Measurements from ENCODE around the gene MID2. TPM values are rescaled to one million over a fixed set of nuclear protein-coding genes. Genes with fewer than 3 reads are reported as not detected.

Gene MID2
- total RNA-seq, 2 donors from 2014 or later, result 4.8 to 10.8 TPM

DNA sequence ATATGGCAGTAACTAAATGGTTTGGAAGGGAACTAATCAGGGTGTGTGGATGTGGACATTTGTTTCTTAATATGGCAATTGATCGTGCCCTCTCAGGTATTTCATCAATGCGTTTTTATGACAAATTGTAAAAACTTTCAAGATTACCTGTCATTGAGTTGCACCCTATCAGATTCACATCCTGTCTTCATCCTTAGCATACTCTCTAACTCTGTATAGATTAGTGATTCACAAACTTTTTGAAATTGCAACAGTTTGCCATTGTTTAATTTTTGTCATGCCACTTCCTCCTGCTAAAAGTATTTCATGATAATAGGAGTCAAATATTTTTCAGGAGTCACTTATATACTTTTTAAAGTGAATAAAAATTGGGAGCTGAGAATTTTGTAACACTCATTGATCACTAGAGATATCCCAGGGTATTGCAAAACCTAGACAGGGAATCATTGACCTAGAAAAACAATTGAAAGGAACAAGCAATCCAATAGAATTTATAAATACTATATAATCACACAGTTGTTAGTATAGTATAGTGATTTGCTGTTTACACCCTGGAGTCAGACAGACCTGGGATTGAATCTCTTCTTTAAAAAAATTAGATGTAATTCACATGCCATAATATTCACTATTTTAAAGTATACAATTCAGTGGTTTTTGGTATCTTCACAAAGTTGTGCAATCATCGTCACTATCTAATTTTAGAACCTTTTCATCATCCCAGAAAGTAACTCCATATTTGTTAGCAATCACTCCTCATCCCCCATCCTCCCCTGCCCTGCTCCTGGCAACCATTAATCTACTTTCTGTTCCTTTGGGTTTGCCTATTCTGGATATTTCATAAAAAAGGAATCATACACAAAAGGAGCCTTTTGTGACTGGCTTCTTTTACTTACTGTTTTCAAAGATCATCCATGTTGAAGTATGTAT is 8.9 kb downstream of the MID2 start:
- H3K4me3 ChIP-seq, result no peak overlapping the region
- DNase-seq (ENCODE audit: low spot score), result no peak
- no peaks in the 10 kb centered on the region for H3K36me3 ChIP-seq
- no peaks in the 10 kb centered on the region for H3K4me1 ChIP-seq
- H3K27ac ChIP-seq, result no peak overlapping the region
- TF ChIP-seq, protein P1, sequence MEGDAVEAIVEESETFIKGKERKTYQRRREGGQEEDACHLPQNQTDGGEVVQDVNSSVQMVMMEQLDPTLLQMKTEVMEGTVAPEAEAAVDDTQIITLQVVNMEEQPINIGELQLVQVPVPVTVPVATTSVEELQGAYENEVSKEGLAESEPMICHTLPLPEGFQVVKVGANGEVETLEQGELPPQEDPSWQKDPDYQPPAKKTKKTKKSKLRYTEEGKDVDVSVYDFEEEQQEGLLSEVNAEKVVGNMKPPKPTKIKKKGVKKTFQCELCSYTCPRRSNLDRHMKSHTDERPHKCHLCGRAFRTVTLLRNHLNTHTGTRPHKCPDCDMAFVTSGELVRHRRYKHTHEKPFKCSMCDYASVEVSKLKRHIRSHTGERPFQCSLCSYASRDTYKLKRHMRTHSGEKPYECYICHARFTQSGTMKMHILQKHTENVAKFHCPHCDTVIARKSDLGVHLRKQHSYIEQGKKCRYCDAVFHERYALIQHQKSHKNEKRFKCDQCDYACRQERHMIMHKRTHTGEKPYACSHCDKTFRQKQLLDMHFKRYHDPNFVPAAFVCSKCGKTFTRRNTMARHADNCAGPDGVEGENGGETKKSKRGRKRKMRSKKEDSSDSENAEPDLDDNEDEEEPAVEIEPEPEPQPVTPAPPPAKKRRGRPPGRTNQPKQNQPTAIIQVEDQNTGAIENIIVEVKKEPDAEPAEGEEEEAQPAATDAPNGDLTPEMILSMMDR (IDR thresholded peaks at IDR 0.05), result no peak
- no peaks in the 10 kb centered on the region for H3K9me3 ChIP-seq
- H3K27me3 ChIP-seq, result no peaks in the 10 kb centered on the region

DNA sequence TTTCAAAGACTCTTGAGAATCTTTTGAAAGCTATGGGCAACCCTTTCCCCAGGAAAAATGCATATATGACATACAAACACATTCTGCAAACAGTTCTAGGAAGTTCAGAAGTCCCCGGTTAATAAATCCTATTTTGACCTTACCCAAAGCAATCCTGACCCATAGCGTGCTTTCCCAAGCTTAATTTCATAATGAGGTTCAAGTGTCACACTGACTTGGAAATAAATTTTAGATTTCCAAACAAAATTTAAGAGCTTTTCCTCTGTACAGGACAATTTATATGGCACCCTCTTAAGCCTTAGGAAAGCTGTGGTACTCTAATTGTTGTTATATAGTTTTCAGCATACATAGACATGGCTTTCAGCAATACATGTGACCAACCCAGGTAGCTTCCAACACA is 11.3 kb downstream of the MID2 start:
- Histone ChIP-seq H3K4me1 (no peaks in the 10 kb centered on the region), H3K9me3 (no peaks in the 10 kb centered on the region), H3K27ac (no peak overlapping the region), H3K4me3 (no peak overlapping the region), H3K36me3 (no peaks in the 10 kb centered on the region), H3K27me3 (no peaks in the 10 kb centered on the region)
- TF ChIP-seq, protein P1 (IDR thresholded peaks at IDR 0.05), result no peak
- no peak for DNase-seq (ENCODE audit: low spot score)

DNA sequence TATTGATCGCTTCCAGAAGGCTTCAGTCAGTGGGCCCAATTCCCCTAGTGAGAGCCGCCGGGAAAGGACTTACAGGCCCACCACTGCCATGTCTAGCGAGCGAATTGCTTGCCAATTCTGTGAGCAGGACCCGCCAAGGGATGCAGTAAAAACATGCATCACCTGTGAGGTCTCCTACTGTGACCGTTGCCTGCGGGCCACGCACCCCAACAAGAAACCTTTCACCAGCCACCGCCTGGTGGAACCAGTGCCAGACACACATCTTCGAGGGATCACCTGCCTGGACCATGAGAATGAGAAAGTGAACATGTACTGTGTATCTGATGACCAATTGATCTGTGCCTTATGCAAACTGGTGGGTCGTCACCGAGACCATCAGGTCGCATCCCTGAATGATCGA is 15.3 kb downstream of the MID2 start:
- H3K36me3 ChIP-seq, result no peaks in the 10 kb centered on the region
- no peak for DNase-seq (ENCODE audit: low spot score)
- no peaks in the 10 kb centered on the region for H3K27me3 ChIP-seq
- H3K4me3 ChIP-seq, result no peak overlapping the region
- TF ChIP-seq, protein P1 (IDR thresholded peaks at IDR 0.05), result no peak
- H3K4me1 ChIP-seq, result no peaks in the 10 kb centered on the region
- H3K9me3 ChIP-seq, result no peaks in the 10 kb centered on the region
- H3K27ac ChIP-seq, result no peak overlapping the region

DNA sequence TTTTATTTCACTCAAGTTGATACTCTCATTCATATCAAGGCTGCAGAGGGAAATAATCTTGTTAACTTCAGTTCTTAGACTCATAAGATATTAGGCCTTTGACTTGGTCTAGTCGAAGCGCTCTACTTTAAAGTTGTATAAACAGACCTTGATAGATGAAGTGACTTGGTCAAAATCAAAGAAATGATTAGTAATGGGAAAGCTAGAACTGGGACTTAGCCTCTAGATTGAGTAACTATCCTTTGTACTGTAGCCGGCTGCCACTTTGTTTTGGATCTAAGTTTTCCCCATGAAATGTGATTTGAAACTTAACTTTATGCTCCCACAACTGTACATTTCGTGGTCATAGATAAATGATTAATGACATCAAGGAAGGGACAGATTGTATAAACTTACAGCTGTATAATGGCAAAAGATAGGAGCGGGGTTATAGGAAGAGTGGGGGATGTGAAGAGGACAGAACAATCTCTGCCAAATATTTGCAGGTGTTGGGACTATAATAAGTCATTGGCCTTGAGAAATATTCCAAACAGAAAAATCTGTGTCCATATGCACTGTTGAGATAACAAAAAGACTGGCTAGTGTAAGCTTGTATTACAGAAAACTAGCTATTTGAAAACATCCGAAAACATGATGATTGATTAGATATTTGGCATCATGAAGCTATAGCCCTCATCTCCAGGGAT is 17.2 kb downstream of the MID2 start:
- TF ChIP-seq, protein P1 (IDR thresholded peaks at IDR 0.05), result no peak
- H3K27me3 ChIP-seq, result no peaks in the 10 kb centered on the region
- no peaks in the 10 kb centered on the region for H3K9me3 ChIP-seq
- H3K4me3 ChIP-seq, result no peak overlapping the region
- no peak for DNase-seq (ENCODE audit: low spot score)
- H3K36me3 ChIP-seq, result no peaks in the 10 kb centered on the region
- H3K4me1 ChIP-seq, result no peaks in the 10 kb centered on the region
- no peak overlapping the region for H3K27ac ChIP-seq

DNA sequence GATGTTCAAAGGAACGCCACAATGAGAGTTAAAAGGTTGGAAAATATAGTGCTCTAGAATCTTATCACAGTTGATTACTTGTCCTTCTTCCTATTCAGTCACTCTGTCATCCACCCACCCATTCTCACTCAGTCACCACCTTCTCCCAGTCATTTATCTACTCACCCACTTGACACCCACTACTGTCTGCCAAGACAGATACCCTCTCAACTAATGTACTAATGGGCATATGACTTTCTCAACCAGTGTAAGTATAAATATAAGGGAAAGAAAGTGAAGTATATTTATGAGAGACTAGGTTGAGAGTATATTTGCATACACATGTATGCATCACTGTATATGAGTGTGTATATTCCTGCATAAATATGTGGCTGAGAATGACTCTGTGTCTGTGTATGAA is 20.0 kb downstream of the MID2 start:
- H3K4me1 ChIP-seq, result no peaks in the 10 kb centered on the region
- no peak overlapping the region for H3K27ac ChIP-seq
- H3K27me3 ChIP-seq, result no peaks in the 10 kb centered on the region
- H3K9me3 ChIP-seq, result no peaks in the 10 kb centered on the region
- TF ChIP-seq, protein P1 (IDR thresholded peaks at IDR 0.05), result no peak
- H3K36me3 ChIP-seq, result no peaks in the 10 kb centered on the region
- H3K4me3 ChIP-seq, result no peak overlapping the region
- no peak for DNase-seq (ENCODE audit: low spot score)
